Loucy (cell line): ENCODE results near the gene CPHXL2.

ENCODE experiments used
- H2AFZ ChIP-seq: fragments of 200-600 bp; sonication (generic); 2 replicates; pipeline ENCODE4 v1.6.0; 2016; ENCODE audit warnings: antibody characterized with exemption, mild to moderate bottlenecking, low read length, moderate library complexity
- H3F3A ChIP-seq: fragments of 200-600 bp; 2 replicates; pipeline ENCODE4 v1.6.0; 2016; ENCODE audit warnings: antibody characterized with exemption, low read depth, mild to moderate bottlenecking
- H3K27me3 ChIP-seq: fragments of 200-600 bp; sonication (generic); 2 replicates; pipeline ENCODE4 v1.6.1; 2014; ENCODE audit warnings: low read length, mild to moderate bottlenecking; ENCODE audit not compliant: insufficient read depth, poor library complexity, severe bottlenecking
- H3K36me3 ChIP-seq: fragments of 200-600 bp; sonication (generic); 2 replicates; pipeline ENCODE4 v1.6.1; 2016; ENCODE audit warnings: low read length; ENCODE audit not compliant: insufficient read depth
- H3K4me1 ChIP-seq: fragments of 200-600 bp; sonication (generic); 2 replicates; pipeline ENCODE4 v1.5.1; 2014; ENCODE audit warnings: low read length, mild to moderate bottlenecking; ENCODE audit not compliant: insufficient read depth, poor library complexity, severe bottlenecking
- H3K4me2 ChIP-seq: fragments of 200-600 bp; sonication (generic); 2 replicates; pipeline ENCODE4 v1.6.0; 2014; ENCODE audit warnings: antibody characterized with exemption, low read length, low read depth, mild to moderate bottlenecking; ENCODE audit not compliant: poor library complexity, severe bottlenecking
- H3K4me3 ChIP-seq: fragments of 200-600 bp; sonication (generic); 2 replicates; pipeline ENCODE4 v1.5.1; 2014; ENCODE audit warnings: low read length, mild to moderate bottlenecking, mixed read lengths; ENCODE audit not compliant: poor library complexity, severe bottlenecking
- H3K79me2 ChIP-seq: fragments of 200-600 bp; sonication (generic); 2 replicates; pipeline ENCODE4 v1.6.1; 2014; ENCODE audit warnings: low read length; ENCODE audit not compliant: insufficient read depth
- H3K9ac ChIP-seq: fragments of 200-600 bp; sonication (generic); 2 replicates; pipeline ENCODE4 v1.6.0; 2014; ENCODE audit warnings: mild to moderate bottlenecking, low read depth, low read length, moderate library complexity; ENCODE audit not compliant: poor library complexity, severe bottlenecking
- H3K9me2 ChIP-seq: fragments of 200-600 bp; sonication (generic); replicated peaks from 2 replicates; pipeline ENCODE4 v1.6.1; 2016; ENCODE audit warnings: low read depth, low read length, mixed read lengths
- H3K9me3 ChIP-seq: fragments of 200-600 bp; sonication (generic); 2 replicates; pipeline ENCODE4 v1.6.1; 2014; ENCODE audit warnings: mild to moderate bottlenecking, antibody characterized with exemption, low read length, low read depth; ENCODE audit not compliant: insufficient read depth
- H4K20me1 ChIP-seq: fragments of 200-600 bp; sonication (generic); 2 replicates; pipeline ENCODE4 v1.6.0; 2014; ENCODE audit warnings: antibody characterized with exemption, low read length, mild to moderate bottlenecking; ENCODE audit not compliant: insufficient read depth, poor library complexity, severe bottlenecking
- CTCF ChIP-seq: fragments of 200-600 bp; sonication (generic); conservative IDR thresholded peaks from 2 replicates; pipeline ENCODE4 v1.5.1; 2014; ENCODE audit warnings: mild to moderate bottlenecking, antibody characterized with exemption, low read length
- EZH2phosphoT487 ChIP-seq: fragments of 200-600 bp; IDR thresholded peaks from 2 replicates; pipeline ENCODE4 v1.6.1; 2018; ENCODE audit warnings: antibody characterized with exemption, mild to moderate bottlenecking, moderate library complexity, borderline replicate concordance

The CPHXL2 gene

GRCh38 chr16:75676909-75677308 lies at the start of gene CPHXL2:
TSS of gene CPHXL2 (minus strand) at chr16:75677009. CDS start at chr16:75676999, 10 bp downstream.
- H3K36me3 ChIP-seq = no peaks in the 10 kb centered on the region
- H3K9ac ChIP-seq = no peak within 1 kb of the TSS
- H3K79me2 ChIP-seq = no peaks in the 10 kb centered on the region
- H3K4me3 ChIP-seq = no peak within 1 kb of the TSS
- H3K9me2 ChIP-seq = no peaks in the 10 kb centered on the region
- no peak within 1 kb of the TSS for H3K4me2 ChIP-seq
- H2AFZ ChIP-seq = no peak within 1 kb of the TSS
- H3K9me3 ChIP-seq = no peaks in the 10 kb centered on the region
- no peaks in the 10 kb centered on the region for H3K27me3 ChIP-seq
- TF ChIP-seq EZH2phosphoT487 (no peak), CTCF (no peak)
- no peaks in the 10 kb centered on the region for H4K20me1 ChIP-seq
- no peaks in the 10 kb centered on the region for H3K4me1 ChIP-seq
- H3F3A ChIP-seq = no peaks in the 10 kb centered on the region

- Histone ChIP-seq H3K4me3 (no peak within 1 kb of the TSS), H3K9me3 (no peaks in the 10 kb centered on the region)
- TF ChIP-seq EZH2phosphoT487 (no peak), CTCF (no peak)
Observed at GRCh38 chr16:75726390-75726789, 49.6 kb upstream of the CPHXL2 start, which contains the start of gene CPHXL. TSS of gene CPHXL (minus strand) at chr16:75726490. CDS start at chr16:75726442, 48 bp downstream.

GRCh38 chr16:75718452-75718851 lies 41.6 kb upstream of the CPHXL2 start:
- TF ChIP-seq CTCF (no peak), EZH2phosphoT487 (no peak)
- Histone ChIP-seq H4K20me1 (no peaks in the 10 kb centered on the region), H3K9me2 (no peaks in the 10 kb centered on the region), H3K9ac (no peak overlapping the region), H3K9me3 (no peaks in the 10 kb centered on the region), H3K79me2 (no peaks in the 10 kb centered on the region), H3K36me3 (no peaks in the 10 kb centered on the region), H3F3A (no peaks in the 10 kb centered on the region), H3K4me2 (no peak overlapping the region), H2AFZ (no peak overlapping the region), H3K4me3 (no peak overlapping the region), H3K4me1 (no peaks in the 10 kb centered on the region), H3K27me3 (no peaks in the 10 kb centered on the region)

More at GRCh38 chr16:75726390-75726789, 49.6 kb upstream of the CPHXL2 start, which contains the start of gene CPHXL:
- no peaks in the 10 kb centered on the region for H4K20me1 ChIP-seq
- H2AFZ ChIP-seq = no peak within 1 kb of the TSS
- H3K4me1 ChIP-seq = no peaks in the 10 kb centered on the region
- no peak within 1 kb of the TSS for H3K4me2 ChIP-seq
- H3K9me2 ChIP-seq = no peaks in the 10 kb centered on the region
- H3K79me2 ChIP-seq = no peaks in the 10 kb centered on the region
- H3K9ac ChIP-seq = no peak within 1 kb of the TSS
- H3K27me3 ChIP-seq = no peaks in the 10 kb centered on the region
- no peaks in the 10 kb centered on the region for H3F3A ChIP-seq
- no peaks in the 10 kb centered on the region for H3K36me3 ChIP-seq
